Skeletal muscle cell (primary cell): ENCODE data around the gene OIT3.
"Not testable (repeated sequence)": the region's sequence is repeated elsewhere in the genome, so short reads cannot be mapped to it uniquely, and the experiment has no call there.

Source experiments
- DNase-seq: peaks from one replicate; pipeline ENCODE4 v3.0.0-alpha.2; 2010; ENCODE audit warnings: low read depth
- H3K4me3 ChIP-seq: 2 replicates; pipeline ENCODE4 v1.5.1; 2011; ENCODE audit warnings: low read depth, mild to moderate bottlenecking, control low read depth, low read length, moderate library complexity

Gene OIT3

DNA sequence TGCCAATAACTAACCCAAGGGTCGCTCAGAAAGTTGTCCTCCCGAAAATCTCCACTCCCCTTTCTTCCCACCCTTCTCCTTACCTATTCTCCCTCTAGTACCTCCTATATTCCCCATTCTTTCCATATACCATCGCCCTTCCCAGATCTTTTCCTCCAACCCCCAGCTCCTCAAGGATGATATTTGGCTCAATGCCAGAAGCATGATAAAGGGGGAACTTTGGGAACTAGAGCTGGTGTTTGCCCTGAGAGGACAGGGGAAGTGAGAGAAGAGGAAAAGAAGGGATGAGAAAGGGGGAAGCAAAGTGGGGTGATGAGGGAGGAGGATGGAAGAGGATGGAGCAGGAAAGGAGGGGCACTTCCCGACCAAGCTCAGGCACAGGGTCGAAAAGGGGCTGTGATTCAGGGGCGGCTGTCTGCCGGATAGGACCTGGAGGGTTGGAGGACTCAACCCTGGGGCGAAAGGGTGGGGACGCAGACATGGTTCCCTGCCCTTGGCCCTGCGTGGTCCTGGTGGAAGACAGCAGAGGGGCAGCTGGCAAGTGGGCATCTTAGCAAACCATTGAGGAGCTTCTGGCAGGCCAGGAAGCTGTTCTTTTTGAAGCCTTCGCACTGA is 1.8 kb downstream of the OIT3 start:
- DNase-seq: no peak
- H3K4me3 ChIP-seq: no peak overlapping the region

DNA sequence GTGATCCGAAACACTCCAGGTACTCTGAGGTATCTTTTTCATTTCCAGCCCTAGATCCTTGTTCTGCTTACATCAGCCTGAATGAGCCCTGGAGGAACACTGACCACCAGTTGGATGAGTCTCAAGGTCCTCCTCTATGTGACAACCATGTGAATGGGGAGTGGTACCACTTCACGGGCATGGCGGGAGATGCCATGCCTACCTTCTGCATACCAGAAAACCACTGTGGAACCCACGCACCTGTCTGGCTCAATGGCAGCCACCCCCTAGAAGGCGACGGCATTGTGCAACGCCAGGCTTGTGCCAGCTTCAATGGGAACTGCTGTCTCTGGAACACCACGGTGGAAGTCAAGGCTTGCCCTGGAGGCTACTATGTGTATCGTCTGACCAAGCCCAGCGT is 5.1 kb downstream of the OIT3 start:
- no peak overlapping the region for H3K4me3 ChIP-seq
- no peak for DNase-seq

DNA sequence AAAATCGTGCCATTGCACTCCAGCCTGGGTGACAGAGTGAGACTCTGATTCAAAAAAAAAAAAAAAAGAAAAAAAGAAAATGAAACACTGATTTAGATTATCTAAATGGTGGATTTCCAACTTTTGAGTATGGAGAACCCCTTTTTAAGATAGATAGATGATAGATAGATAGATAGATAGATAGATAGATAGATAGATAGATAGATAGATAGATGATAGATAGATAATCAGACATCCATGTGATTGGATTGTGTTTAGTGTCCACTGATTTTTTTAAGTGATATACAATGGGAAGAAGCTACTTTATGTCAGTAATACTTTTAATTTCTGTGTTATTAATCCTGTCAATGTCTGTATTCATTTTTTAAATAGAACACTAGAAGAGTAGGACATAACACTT is 6.0 kb downstream of the OIT3 start:
- DNase-seq: no peak
- H3K4me3 ChIP-seq: no peak overlapping the region

DNA sequence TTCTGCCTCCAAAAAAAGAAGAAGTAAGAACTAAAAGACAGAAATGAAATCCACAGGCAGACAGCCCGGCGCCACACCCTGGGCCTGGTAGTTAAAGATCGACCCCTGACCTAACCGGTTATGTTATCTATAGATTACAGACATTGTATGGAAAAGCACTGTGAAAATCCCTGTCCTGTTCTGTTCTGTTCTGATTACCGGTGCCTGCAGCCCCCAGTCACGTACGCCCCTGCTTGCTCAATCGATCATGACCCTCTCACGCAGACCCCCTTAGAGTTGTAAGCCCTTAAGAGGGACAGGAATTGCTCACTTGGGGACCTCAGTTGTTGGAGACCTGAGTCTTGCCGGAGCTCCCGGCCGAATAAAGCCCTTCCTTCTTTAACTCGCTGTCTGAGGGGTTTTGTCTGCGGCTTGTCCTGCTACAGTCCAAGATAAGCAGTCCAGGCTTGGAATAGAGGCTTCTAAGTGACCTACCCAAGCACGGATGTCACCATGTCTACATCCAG is 10.5 kb downstream of the OIT3 start:
- not testable (repeated sequence) for H3K4me3 ChIP-seq, DNase-seq

DNA sequence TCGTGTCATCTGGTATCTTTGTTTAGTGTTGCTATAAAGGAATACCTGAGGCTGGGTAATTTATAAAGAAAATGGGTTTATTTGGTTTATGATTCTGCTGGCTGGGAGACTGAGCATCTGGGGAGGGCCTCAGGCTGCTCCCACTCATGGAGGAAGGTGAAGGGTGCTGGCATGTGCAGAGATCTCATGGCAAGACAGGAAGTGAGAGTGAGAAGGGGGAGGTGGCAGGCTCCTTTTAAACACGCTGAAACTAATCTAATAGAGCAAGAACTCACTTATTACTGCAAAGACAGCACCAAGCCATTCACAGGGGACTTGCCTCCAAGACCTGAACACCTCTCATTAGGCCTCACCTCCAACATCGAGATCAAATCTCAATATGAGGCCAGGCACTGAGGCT is 11.3 kb downstream of the OIT3 start:
- DNase-seq: no peak
- no peak overlapping the region for H3K4me3 ChIP-seq

DNA sequence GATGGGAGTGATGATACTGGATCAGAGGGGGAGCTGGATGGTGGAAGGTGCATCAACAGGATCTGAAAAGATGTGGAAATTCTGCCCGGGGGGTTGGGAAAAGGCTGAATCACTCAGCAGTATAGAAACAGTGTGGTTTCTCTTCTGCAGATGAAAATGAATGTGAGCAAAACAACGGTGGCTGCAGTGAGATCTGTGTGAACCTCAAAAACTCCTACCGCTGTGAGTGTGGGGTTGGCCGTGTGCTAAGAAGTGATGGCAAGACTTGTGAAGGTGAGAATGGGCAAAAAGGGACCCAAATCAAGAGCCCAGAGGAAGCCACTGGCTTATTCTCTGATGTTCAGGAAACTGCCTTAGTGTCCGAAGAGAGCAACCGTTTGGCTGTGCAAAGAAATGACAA is 12.9 kb downstream of the OIT3 start:
- H3K4me3 ChIP-seq: no peak overlapping the region
- no peak for DNase-seq

DNA sequence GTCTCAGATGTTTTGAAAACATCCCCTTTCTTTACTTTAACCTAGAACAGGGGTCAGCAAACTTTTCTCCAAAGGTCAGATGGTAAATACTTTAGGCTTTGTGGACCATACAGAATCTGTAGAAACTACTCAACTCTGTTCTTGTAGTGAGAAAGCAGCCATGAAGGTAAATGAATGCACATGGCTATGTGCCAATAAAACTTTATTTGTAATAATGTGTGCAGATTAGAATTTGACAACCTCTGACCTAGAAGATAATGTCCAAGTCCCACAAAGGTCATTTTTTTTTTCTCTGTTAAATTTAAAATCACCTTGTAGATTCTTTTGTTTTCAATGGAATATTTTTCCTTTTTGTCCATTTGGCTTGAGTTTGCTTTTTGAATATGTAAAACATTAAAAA is 17.2 kb downstream of the OIT3 start:
- H3K4me3 ChIP-seq: no peak overlapping the region
- no peak for DNase-seq

DNA sequence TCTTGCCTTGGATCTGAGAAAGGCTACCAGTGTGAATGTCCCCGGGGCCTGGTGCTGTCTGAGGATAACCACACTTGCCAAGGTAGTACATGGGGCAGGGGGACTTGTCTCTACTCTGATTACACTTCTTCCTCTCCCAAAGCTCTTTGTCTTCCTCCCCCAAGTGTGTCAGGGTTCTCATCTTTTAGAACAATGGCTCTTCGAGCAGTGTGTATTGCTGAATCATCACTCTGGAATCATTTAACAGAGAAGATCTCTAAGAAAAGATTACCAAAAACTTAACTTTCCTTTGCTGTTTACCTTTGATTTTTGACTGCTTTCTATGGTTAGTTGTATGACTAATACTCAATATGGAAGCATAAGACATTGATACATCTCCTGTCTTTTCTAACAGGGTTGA is 18.2 kb downstream of the OIT3 start:
- DNase-seq: no peak
- H3K4me3 ChIP-seq: no peak overlapping the region

DNA sequence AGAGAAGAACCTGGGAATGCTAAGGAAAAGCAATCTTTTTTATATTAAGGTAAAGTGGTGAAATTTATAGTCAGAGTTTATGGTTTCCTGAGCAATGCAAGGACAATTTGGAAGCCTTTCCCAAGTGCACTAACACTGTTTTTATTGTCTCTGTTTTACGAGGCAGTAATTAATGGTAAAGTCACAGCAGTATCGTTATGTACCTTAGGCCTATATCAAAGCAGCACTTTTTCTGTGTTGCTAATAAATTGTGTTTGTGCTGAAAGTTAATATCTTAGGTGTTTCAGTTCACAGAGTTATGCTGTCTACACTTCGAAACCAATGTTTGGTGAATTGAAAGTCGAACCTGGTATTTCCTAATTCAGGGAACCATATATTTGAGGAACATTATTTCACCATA is 19.2 kb downstream of the OIT3 start:
- H3K4me3 ChIP-seq: no peak overlapping the region
- DNase-seq: no peak

DNA sequence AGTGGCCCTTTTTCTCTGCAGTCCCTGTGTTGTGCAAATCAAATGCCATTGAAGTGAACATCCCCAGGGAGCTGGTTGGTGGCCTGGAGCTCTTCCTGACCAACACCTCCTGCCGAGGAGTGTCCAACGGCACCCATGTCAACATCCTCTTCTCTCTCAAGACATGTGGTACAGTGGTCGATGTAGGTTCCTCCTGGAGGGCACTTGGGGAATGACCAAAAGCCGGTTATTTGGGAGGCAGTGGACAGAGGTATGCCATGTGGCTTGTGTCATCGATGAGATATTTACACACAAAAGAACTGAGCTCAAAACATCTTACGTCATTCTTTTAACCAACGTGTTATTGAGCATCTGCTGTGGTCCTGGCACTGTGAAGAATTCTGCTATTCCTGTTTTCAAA is 19.7 kb downstream of the OIT3 start:
- no peak overlapping the region for H3K4me3 ChIP-seq
- no peak for DNase-seq

DNA sequence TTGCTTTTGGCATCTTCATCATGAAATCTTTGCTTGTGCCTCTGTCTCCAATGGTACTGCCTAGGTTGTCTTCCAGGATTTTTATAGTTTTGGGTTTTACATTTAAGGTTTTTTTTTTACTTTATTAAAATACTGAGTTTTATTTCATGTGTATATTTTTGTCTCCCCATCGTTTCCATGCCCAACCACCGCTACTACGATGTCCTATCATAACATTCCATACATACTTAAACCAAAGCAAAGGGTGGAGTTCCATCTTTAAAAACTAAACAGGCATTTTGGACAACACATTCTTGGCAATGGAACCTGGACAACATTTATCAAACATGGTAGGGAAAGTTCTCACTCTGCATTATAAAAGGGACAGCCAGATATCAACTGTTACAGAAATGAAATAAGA is 23.7 kb downstream of the OIT3 start:
- H3K4me3 ChIP-seq, DNase-seq: not testable (repeated sequence)

DNA sequence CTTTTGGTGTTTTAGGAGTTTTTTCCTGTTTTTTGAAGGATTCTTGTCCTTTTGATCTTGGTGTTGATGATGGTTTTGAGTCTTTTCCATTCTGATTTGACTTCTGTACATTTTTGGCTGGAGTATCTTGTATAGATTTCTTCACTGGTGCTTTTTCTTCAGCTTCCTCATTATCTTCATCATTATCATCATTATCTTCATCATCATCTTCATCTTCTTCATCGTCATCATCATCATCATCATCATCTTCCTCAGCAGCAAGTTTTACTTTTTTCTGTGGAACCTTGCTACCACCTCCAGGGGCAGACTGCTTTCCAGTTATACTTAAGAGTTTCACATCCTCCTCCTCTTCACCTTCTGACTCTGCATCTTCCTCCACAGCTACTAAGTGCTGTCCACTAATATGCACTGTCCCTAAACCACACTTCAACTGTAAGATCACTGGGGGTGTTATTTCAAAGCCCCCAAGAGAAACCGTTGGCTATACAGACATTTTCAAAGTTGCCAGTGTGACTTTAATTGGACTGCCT is 24.3 kb downstream of the OIT3 start:
- not testable (repeated sequence) for H3K4me3 ChIP-seq, DNase-seq

DNA sequence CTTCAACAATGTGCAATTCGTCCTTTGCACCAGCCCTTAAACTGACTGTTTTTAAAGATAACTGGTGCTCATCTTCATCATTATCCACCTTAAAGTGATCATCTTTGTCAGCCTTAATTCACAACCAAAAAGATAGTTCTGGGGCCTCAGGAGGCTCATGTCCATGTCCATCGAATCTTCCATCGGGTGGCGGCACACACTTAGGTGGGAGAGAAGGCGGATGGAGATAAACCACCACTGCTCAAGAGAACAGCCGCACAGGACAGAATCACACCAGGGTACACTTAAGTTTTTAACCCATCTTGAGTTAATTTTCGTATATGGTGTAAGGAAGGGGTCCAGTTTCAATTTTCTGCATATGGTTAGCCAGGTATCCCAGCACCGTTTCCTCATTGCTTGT is 24.8 kb downstream of the OIT3 start:
- no peak for DNase-seq
- H3K4me3 ChIP-seq: no peak overlapping the region

DNA sequence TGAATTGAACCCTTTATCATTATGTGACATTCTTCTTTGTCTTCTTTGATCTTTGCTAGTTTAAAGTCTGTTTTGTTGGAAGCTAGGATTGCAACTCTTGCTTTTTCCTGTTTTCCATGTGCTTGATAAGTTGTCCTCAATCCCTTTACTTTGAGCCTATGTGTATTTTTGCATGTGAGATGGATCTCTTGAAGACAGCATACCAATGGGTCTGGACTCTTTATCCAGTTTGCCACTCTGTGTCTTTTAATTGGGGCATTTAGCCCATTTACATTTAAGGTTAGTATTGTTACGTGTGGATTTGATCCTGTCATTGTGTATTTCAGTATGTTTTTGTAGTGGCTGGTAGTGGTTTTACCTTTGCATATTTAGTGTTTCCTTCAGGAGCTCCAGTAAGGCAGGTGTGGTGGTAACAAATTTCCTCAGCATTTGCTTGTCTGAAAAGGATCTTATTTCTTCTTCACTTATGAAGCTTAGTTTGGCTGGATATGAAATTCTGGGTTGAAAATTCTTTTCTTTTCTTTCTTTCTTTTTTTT is 27.7 kb downstream of the OIT3 start:
- H3K4me3 ChIP-seq, DNase-seq: not testable (repeated sequence)

DNA sequence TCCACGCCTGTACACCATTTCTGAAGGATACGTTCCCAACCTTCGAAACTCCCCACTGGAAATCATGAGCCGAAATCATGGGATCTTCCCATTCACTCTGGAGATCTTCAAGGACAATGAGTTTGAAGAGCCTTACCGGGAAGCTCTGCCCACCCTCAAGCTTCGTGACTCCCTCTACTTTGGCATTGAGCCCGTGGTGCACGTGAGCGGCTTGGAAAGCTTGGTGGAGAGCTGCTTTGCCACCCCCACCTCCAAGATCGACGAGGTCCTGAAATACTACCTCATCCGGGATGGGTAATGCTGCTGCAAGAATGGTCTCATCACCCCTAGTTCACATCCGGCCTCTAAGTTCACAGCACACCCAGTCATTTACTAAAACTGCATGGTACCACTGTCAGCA is 30.8 kb downstream of the OIT3 start:
- no peak for DNase-seq
- H3K4me3 ChIP-seq: no peak overlapping the region

DNA sequence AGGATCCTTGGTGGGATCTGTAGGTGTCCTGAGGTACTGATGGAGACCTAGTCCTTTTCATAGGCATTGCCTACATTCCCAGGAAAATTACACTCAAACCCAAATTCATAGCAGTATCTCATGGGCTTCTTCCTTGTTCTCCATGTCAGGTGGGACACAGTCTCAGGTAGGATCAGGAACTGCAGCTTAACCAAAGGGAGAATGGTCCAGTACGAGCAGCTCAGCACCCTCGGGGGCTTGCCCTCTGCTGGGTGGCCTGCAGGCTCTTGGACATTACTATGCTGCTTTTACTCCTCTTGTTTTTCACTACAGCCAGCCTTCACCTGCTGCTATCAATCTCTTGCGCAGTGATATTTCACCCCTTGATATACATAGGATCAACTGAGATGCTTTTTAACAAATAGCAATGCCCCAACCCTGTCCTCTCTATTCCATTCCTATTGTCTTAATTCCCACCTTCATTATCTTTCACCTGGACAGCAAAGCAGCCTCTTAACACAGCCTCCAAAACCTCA is 32.5 kb downstream of the OIT3 start:
- no peak for DNase-seq
- no peak overlapping the region for H3K4me3 ChIP-seq

DNA sequence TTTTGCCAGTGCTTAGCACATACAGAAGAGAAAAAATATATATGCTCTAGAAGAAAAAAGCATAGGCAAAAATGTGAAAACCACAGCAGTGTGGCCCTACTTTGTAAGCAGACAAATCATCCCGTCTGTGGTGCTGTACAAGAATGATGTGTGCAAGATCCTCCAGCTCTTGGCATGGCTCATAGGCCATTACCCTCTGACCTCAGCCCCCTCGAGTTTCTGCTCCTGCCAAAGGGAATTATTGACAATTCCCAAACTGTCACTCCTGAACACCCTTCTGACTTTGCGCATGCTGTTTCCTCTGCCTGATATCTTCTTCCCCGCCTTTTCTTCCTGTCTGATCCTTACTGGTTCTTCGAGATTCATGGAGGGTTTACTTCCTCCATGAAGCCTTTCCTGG is 33.9 kb downstream of the OIT3 start:
- DNase-seq: no peak
- no peak overlapping the region for H3K4me3 ChIP-seq

DNA sequence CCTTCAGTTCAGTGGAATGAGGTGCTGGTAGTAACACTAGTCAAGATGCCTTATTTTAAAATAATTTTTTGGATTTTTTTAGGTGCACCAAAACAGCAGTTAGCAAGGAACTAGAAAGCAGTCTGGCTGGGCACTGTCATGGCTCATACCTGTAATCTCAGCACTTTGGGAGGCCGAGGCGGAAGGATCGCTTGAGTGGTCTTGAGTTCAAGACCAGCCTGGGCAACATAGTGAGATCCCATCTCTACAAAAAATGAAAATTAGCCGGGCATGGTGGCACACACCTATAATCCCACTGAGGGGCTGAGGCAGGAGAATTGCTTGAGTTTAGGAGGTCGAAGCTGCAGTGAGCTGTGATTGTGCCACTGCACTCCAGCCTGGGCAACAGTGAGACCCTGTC is 35.3 kb downstream of the OIT3 start:
- no peak overlapping the region for H3K4me3 ChIP-seq
- no peak for DNase-seq

DNA sequence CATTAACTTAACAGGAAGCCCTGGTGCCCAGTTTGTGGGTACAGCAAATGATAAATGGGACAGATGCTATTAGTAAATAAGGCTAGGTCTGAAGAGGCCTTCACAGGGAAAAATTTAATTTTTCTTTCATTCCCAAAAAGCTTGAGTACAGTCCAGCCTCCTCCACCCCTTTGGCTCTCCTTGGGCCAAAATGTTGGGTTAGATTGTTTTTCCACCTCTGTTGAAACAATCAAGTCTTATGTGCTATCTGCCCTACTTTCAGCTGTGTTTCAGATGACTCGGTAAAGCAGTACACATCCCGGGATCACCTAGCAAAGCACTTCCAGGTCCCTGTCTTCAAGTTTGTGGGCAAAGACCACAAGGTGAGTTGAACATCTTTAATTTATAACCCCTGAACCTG is 36.7 kb downstream of the OIT3 start:
- no peak overlapping the region for H3K4me3 ChIP-seq
- DNase-seq: no peak

DNA sequence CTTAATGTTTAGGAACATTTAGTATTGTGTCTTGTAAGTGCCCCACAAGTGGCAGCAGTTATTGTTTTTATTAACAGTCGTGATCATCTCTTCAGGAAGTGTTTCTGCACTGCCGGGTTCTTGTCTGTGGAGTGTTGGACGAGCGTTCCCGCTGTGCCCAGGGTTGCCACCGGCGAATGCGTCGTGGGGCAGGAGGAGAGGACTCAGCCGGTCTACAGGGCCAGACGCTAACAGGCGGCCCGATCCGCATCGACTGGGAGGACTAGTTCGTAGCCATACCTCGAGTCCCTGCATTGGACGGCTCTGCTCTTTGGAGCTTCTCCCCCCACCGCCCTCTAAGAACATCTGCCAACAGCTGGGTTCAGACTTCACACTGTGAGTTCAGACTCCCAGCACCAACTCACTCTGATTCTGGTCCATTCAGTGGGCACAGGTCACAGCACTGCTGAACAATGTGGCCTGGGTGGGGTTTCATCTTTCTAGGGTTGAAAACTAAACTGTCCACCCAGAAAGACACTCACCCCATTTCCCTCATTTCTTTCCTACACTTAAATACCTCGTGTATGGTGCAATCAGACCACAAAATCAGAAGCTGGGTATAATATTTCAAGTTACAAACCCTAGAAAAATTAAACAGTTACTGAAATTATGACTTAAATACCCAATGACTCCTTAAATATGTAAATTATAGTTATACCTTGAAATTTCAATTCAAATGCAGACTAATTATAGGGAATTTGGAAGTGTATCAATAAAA is 38.9 kb downstream of the OIT3 start:
- no peak for DNase-seq
- no peak overlapping the region for H3K4me3 ChIP-seq

DNA sequence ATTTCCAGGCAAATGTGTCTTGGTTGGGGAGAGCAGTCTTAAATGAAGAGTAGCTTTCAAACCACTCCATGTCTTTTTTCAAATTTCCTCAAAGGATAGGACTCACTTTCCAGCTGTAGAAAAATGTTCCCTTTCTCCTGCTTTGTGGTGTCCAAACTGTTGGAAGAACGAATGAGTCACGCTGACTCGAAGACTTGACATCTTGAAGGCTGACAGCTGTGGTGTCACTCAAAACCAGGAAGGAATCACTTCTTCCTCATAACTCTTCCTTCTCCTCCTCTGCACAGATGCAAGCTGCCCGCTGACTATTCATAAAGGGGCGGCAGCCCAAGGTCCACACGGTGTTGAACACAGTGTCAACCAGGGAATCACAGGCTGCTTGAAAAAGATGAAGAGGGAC is 41.8 kb downstream of the OIT3 start:
- peak; percentile 49 for DNase-seq
- H3K4me3 ChIP-seq: no peak overlapping the region
